ENCODE measurements around the gene MED26.

MED26 gene

GRCh38 chr19:16566702-16567101, 61.3 kb downstream of the MED26 start:
- Histone ChIP-seq H3K4me1 (ENCODE audit: control insufficient read depth, insufficient read depth, low read length) (peaks cover 2% of the 10 kb centered on the region; the same call in 1 of the 2 replicates), H3K4me3 (ENCODE audit: low read depth, low read length) (no peak overlapping the region), H3K27ac (ENCODE audit: extremely low read depth, low read depth, low read length) (no peak overlapping the region), H3K36me3 (ENCODE audit: control insufficient read depth in 2 of 2, insufficient read depth in 1 of 2, low read length in 2 of 2) (peaks cover 33 to 63% of the 10 kb centered on the region in 2 experiments; a peak in 2 of 3 replicates), H3K9me3 (ENCODE audit: control insufficient read depth, insufficient read depth, low read depth, low read length) (no peaks in the 10 kb centered on the region)
- ChIA-PET POLR2A (interaction anchor here (1.1 kb wide), 1 partner anchor 94 kb away, joined by 4 read pairs; no protein-coding TSS in a partner anchor), CTCF (interaction anchor here (1.0 kb wide), 1 partner anchor 149 kb away, joined by 3 read pairs; no protein-coding TSS in a partner anchor)
- TF ChIP-seq ZNF837 (tag by site-specific recombination; IDR thresholded peaks at IDR 0.05) (no peak), ZNF792 (tag by site-specific recombination; IDR thresholded peaks at IDR 0.05) (no peak), ZNF184 (tag by site-specific recombination; IDR thresholded peaks at IDR 0.05) (peak; percentile 88), SP2 (tag by site-specific recombination; IDR thresholded peaks at IDR 0.05) (no peak), CTCF (tag by site-specific recombination; IDR thresholded peaks at IDR 0.05) (no peak), SP7 (tag by site-specific recombination; IDR thresholded peaks at IDR 0.05) (no peak)

- no peak overlapping the region for H3K27ac ChIP-seq (ENCODE audit: extremely low read depth, low read depth, low read length)
- peaks cover 35 to 69% of the 10 kb centered on the region in 2 experiments; a peak in 2 of 3 replicates for H3K36me3 ChIP-seq (ENCODE audit: control insufficient read depth in 2 of 2, insufficient read depth in 1 of 2, low read length in 2 of 2)
- TF ChIP-seq ZNF830 (tag by site-specific recombination; IDR thresholded peaks at IDR 0.05; ENCODE audit: low read depth) (no peak), ZXDB (tag by site-specific recombination; IDR thresholded peaks at IDR 0.05) (no peak), KLF10 (tag by site-specific recombination; IDR thresholded peaks at IDR 0.05) (no peak), PRDM2 (tag by site-specific recombination; IDR thresholded peaks at IDR 0.05; ENCODE audit: borderline replicate concordance) (no peak), ZBTB48 (tag by site-specific recombination; IDR thresholded peaks at IDR 0.05) (no peak), YY1 (tag by site-specific recombination; IDR thresholded peaks at IDR 0.05) (no peak), ZNF677 (tag by site-specific recombination; IDR thresholded peaks at IDR 0.05) (no peak), ZNF433 (tag by site-specific recombination; IDR thresholded peaks at IDR 0.05; ENCODE audit: low read depth) (no peak), ZNF19 (tag by site-specific recombination; IDR thresholded peaks at IDR 0.05; ENCODE audit: low read depth) (no peak), ZNF560 (tag by site-specific recombination; IDR thresholded peaks at IDR 0.05; ENCODE audit: borderline replicate concordance) (no peak), ZNF521 (tag by site-specific recombination; IDR thresholded peaks at IDR 0.05) (no peak), ZNF274 (IDR thresholded peaks at IDR 0.05; ENCODE audit: low read length) (no peak), ZNF274 (tag by site-specific recombination; IDR thresholded peaks at IDR 0.05; ENCODE audit: borderline replicate concordance) (no peak), ZNF571 (tag by site-specific recombination; IDR thresholded peaks at IDR 0.05) (no peak), ZNF664 (tag by site-specific recombination; IDR thresholded peaks at IDR 0.05) (no peak), ZNF768 (tag by site-specific recombination; IDR thresholded peaks at IDR 0.05) (no peak)
- H3K4me1 ChIP-seq (ENCODE audit: control insufficient read depth, insufficient read depth, low read length): no peaks in the 10 kb centered on the region; the same call in 1 of the 2 replicates
- CTCF ChIA-PET: no interaction called here
- H3K4me3 ChIP-seq (ENCODE audit: low read depth, low read length): no peak overlapping the region
- H3K9me3 ChIP-seq (ENCODE audit: control insufficient read depth, insufficient read depth, low read depth, low read length): no peaks in the 10 kb centered on the region
- POLR2A ChIA-PET: no interaction called here
These were observed 61.8 kb downstream of the MED26 start for GRCh38 chr19:16566161-16566560.

Measured in HEK293 (cell line).